HepG2 (cell line): ENCODE results near the gene ITIH3. TPM values are rescaled to one million over a fixed set of nuclear protein-coding genes. Genes with fewer than 3 reads are reported as not detected.
A peak's percentile ranks its signal among the peaks of the same experiment; 100 is the strongest.

Experiments
- FOXJ3 ChIP-seq: sonication (generic); formaldehyde crosslinking; IDR thresholded peaks from 2 replicates; pipeline ENCODE4 v1.4.0; 2020; ENCODE audit warnings: missing genetic modification reagents, mild to moderate bottlenecking, borderline replicate concordance
- JUN ChIP-seq: sonication (generic); formaldehyde crosslinking; IDR thresholded peaks from 2 replicates; pipeline ENCODE4 v1.4.0; 2020; ENCODE audit warnings: mild to moderate bottlenecking, missing genetic modification reagents
- MED1 ChIP-seq: sonication (generic); formaldehyde crosslinking; IDR thresholded peaks from 2 replicates; pipeline ENCODE4 v1.4.0; 2020; ENCODE audit warnings: missing genetic modification reagents
- PPARG ChIP-seq: conservative IDR thresholded peaks from 2 replicates; pipeline ENCODE4 v1.6.1; 2016; ENCODE audit warnings: missing biosample characterization, missing genetic modification reagents
- RFXANK ChIP-seq: IDR thresholded peaks from 2 replicates; pipeline ENCODE4 v1.6.1; 2016
- ZBTB38 ChIP-seq: sonication (generic); formaldehyde crosslinking; IDR thresholded peaks from 2 replicates; pipeline ENCODE4 v1.5.1; 2020; ENCODE audit warnings: mild to moderate bottlenecking, missing genetic modification reagents
- ZFP36 ChIP-seq: fragments of 150-350 bp; IDR thresholded peaks from 2 replicates; pipeline ENCODE4 v1.6.1; 2018; ENCODE audit warnings: borderline replicate concordance, low read length, low read depth; ENCODE audit not compliant: partially characterized antibody
- ZNF343 ChIP-seq: sonication (generic); formaldehyde crosslinking; IDR thresholded peaks from 2 replicates; pipeline ENCODE4 v1.4.0; 2020; ENCODE audit warnings: mild to moderate bottlenecking, missing genetic modification reagents
- ZNF772 ChIP-seq: sonication (generic); formaldehyde crosslinking; IDR thresholded peaks from 2 replicates; pipeline ENCODE4 v1.5.0; 2020; ENCODE audit warnings: mild to moderate bottlenecking, missing genetic modification reagents
- ZNF775 ChIP-seq: sonication (generic); formaldehyde crosslinking; IDR thresholded peaks from 2 replicates; pipeline ENCODE4 v1.4.0; 2020; ENCODE audit warnings: missing genetic modification reagents, mild to moderate bottlenecking, moderate library complexity, borderline replicate concordance
- polyA plus RNA-seq, 8 experiments: library from polyadenylated mRNA; depleted of rRNA in 3 of 8; stranded (reverse) in 7 of 8; unstranded in 1 of 8; fragments of >200 nt; fragmentation: Illumina TruSeq in 4 of 8; extraction: Trizol in 4 of 8; gene quantifications; 2 replicates each; pipeline versions ENCODE4 v1.2.1 to v1.2.3, GENCODE V29; 2011 to 2016; ENCODE audit warnings: low read depth in 4 of 8, missing spikeins in 1 of 8, mixed read lengths in 1 of 8; ENCODE audit not compliant: insufficient read depth in 1 of 8
- total RNA-seq, 5 experiments: library from RNA; depleted of rRNA; stranded (reverse); fragments of >200 nt; fragmentation: Illumina TruSeq; extraction: Trizol; gene quantifications; 2 replicates each; pipeline ENCODE4 v1.2.3, GENCODE V29; 2016; ENCODE audit warnings: low read depth in 1 of 5
- TF ChIP-seq, protein P1 (sequence below): sonication (generic); formaldehyde crosslinking; IDR thresholded peaks from 2 replicates; pipeline ENCODE4 v1.4.0; 2020; ENCODE audit warnings: missing genetic modification reagents
- TF ChIP-seq, protein P2 (sequence below): sonication (generic); formaldehyde crosslinking; IDR thresholded peaks from 2 replicates; pipeline ENCODE4 v1.4.0; 2020; ENCODE audit warnings: missing genetic modification reagents
- TF ChIP-seq, protein P3 (sequence below): sonication (generic); formaldehyde crosslinking; IDR thresholded peaks from 2 replicates; pipeline ENCODE4 v1.8.0; 2022; ENCODE audit warnings: mild to moderate bottlenecking, missing genetic modification reagents; ENCODE audit not compliant: insufficient replicate concordance
- TF ChIP-seq, protein P4 (sequence below): sonication (generic); formaldehyde crosslinking; IDR thresholded peaks from one replicate; pipeline ENCODE4 v1.5.1; 2020; ENCODE audit warnings: mild to moderate bottlenecking, missing genetic modification reagents; ENCODE audit errors: not compliant biosample characterization

ITIH3 gene
- total and polyA plus RNA-seq, 2 of the 13 experiments (the other 11 are each of a cell fraction or from before 2014, with no cell fraction given): 105 to 632 TPM

DNA sequence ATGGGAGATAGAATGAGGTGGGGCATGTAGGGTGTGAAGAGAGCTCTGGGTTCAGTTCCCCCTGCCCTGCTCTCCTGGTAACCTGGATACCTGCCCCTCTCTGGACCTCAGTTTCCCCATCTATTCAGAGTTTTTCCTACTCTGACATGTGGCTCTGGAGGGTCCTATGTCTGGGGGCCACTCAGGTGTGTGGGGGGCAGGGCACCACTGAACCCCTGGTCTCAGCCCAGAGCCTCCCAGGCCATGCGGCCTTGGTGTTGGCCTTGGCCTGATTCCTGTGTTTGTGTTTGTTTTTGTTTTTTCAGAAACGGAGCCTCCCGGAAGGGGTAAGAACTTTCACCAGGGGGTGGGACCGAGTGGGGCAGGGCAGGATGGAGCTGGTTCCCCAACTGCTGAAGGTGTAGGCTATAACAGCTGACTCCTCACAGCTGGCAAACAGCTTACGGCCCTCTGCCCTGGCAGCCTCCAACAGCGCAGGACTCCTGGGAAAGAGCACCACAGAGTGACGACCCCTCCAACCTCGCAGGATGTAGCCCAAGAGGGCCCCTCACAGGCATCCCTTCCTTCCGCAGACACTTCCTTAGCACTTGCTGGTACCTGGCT, 803 bp downstream of the ITIH3 start (continued):
- TF ChIP-seq, protein P1, sequence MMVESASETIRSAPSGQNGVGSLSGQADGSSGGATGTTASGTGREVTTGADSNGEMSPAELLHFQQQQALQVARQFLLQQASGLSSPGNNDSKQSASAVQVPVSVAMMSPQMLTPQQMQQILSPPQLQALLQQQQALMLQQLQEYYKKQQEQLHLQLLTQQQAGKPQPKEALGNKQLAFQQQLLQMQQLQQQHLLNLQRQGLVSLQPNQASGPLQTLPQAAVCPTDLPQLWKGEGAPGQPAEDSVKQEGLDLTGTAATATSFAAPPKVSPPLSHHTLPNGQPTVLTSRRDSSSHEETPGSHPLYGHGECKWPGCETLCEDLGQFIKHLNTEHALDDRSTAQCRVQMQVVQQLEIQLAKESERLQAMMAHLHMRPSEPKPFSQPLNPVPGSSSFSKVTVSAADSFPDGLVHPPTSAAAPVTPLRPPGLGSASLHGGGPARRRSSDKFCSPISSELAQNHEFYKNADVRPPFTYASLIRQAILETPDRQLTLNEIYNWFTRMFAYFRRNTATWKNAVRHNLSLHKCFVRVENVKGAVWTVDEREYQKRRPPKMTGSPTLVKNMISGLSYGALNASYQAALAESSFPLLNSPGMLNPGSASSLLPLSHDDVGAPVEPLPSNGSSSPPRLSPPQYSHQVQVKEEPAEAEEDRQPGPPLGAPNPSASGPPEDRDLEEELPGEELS (CRISPR knock-in tag): peak; percentile 95
- TF ChIP-seq MED1 (CRISPR knock-in tag): peak; percentile 95
- 0 out of 2 replicates have a peak, but pooled peaks have one; percentile 50 for TF ChIP-seq ZNF775 (CRISPR knock-in tag)
- TF ChIP-seq JUN (CRISPR knock-in tag): no peak
- TF ChIP-seq, protein P2, sequence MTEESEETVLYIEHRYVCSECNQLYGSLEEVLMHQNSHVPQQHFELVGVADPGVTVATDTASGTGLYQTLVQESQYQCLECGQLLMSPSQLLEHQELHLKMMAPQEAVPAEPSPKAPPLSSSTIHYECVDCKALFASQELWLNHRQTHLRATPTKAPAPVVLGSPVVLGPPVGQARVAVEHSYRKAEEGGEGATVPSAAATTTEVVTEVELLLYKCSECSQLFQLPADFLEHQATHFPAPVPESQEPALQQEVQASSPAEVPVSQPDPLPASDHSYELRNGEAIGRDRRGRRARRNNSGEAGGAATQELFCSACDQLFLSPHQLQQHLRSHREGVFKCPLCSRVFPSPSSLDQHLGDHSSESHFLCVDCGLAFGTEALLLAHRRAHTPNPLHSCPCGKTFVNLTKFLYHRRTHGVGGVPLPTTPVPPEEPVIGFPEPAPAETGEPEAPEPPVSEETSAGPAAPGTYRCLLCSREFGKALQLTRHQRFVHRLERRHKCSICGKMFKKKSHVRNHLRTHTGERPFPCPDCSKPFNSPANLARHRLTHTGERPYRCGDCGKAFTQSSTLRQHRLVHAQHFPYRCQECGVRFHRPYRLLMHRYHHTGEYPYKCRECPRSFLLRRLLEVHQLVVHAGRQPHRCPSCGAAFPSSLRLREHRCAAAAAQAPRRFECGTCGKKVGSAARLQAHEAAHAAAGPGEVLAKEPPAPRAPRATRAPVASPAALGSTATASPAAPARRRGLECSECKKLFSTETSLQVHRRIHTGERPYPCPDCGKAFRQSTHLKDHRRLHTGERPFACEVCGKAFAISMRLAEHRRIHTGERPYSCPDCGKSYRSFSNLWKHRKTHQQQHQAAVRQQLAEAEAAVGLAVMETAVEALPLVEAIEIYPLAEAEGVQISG (CRISPR knock-in tag): peak; percentile 89
- TF ChIP-seq FOXJ3 (CRISPR knock-in tag): peak; percentile 68; the same call in 1 of the 2 replicates
- TF ChIP-seq ZNF772 (CRISPR knock-in tag): no peak
- TF ChIP-seq, protein P3, sequence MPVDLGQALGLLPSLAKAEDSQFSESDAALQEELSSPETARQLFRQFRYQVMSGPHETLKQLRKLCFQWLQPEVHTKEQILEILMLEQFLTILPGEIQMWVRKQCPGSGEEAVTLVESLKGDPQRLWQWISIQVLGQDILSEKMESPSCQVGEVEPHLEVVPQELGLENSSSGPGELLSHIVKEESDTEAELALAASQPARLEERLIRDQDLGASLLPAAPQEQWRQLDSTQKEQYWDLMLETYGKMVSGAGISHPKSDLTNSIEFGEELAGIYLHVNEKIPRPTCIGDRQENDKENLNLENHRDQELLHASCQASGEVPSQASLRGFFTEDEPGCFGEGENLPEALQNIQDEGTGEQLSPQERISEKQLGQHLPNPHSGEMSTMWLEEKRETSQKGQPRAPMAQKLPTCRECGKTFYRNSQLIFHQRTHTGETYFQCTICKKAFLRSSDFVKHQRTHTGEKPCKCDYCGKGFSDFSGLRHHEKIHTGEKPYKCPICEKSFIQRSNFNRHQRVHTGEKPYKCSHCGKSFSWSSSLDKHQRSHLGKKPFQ (CRISPR knock-in tag): no peak
- TF ChIP-seq ZBTB38 (CRISPR knock-in tag): peak; percentile 47; the same call in 1 of the 2 replicates
- TF ChIP-seq PPARG (CRISPR knock-in tag): peak; percentile 84
- no peak for TF ChIP-seq RFXANK (CRISPR knock-in tag)
- TF ChIP-seq, protein P4, sequence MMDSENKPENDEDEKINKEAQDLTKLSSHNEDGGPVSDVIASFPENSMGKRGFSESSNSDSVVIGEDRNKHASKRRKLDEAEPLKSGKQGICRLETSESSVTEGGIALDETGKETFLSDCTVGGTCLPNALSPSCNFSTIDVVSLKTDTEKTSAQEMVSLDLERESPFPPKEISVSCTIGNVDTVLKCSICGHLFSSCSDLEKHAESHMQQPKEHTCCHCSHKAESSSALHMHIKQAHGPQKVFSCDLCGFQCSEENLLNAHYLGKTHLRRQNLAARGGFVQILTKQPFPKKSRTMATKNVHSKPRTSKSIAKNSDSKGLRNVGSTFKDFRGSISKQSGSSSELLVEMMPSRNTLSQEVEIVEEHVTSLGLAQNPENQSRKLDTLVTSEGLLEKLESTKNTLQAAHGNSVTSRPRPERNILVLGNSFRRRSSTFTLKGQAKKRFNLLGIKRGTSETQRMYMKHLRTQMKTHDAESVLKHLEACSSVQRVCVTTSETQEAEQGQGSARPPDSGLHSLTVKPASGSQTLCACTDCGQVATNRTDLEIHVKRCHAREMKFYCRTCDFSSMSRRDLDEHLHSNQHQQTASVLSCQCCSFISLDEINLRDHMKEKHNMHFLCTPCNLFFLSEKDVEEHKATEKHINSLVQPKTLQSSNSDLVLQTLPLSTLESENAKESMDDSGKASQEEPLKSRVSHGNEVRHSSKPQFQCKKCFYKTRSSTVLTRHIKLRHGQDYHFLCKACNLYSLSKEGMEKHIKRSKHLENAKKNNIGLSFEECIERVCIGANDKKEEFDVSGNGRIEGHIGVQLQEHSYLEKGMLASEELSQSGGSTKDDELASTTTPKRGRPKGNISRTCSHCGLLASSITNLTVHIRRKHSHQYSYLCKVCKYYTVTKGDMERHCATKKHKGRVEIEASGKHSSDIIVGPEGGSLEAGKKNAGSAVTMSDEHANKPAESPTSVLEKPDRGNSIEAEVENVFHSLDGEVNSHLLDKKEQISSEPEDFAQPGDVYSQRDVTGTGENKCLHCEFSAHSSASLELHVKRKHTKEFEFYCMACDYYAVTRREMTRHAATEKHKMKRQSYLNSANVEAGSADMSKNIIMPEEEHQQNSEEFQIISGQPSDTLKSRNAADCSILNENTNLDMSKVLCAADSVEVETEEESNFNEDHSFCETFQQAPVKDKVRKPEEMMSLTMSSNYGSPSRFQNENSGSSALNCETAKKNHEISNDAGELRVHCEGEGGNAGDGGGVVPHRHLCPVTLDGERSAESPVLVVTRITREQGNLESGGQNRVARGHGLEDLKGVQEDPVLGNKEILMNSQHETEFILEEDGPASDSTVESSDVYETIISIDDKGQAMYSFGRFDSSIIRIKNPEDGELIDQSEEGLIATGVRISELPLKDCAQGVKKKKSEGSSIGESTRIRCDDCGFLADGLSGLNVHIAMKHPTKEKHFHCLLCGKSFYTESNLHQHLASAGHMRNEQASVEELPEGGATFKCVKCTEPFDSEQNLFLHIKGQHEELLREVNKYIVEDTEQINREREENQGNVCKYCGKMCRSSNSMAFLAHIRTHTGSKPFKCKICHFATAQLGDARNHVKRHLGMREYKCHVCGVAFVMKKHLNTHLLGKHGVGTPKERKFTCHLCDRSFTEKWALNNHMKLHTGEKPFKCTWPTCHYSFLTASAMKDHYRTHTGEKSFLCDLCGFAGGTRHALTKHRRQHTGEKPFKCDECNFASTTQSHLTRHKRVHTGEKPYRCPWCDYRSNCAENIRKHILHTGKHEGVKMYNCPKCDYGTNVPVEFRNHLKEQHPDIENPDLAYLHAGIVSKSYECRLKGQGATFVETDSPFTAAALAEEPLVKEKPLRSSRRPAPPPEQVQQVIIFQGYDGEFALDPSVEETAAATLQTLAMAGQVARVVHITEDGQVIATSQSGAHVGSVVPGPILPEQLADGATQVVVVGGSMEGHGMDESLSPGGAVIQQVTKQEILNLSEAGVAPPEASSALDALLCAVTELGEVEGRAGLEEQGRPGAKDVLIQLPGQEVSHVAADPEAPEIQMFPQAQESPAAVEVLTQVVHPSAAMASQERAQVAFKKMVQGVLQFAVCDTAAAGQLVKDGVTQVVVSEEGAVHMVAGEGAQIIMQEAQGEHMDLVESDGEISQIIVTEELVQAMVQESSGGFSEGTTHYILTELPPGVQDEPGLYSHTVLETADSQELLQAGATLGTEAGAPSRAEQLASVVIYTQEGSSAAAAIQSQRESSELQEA (CRISPR knock-in tag): no peak
- 0 out of 2 replicates have a peak, but pooled peaks have one; percentile 55 for TF ChIP-seq ZNF343 (CRISPR knock-in tag)
- TF ChIP-seq ZFP36: no peak
